Astrocyte of the cerebellum (primary cell): ENCODE measurements around the gene HEPN1.

Experiments used
- DNase-seq: peaks from one replicate; pipeline ENCODE4 v3.0.0-alpha.2; 2011; ENCODE audit warnings: low read depth
- H3K4me3 ChIP-seq: 2 replicates; pipeline ENCODE4 v1.5.1; 2011; ENCODE audit warnings: mild to moderate bottlenecking, low read depth, low read length, moderate library complexity
- CTCF ChIP-seq: IDR thresholded peaks from 2 replicates; pipeline ENCODE4 v1.5.1; 2012; ENCODE audit warnings: low read length, low read depth, moderate library complexity, mild to moderate bottlenecking; ENCODE audit errors: missing control alignments
- in situ Hi-C: cut with HindIII; loops from 2 replicates; pipeline ENCODE4 v1.10.0; 2017; ENCODE audit warnings: low sequenced_read_pairs

HEPN1 gene

DNA sequence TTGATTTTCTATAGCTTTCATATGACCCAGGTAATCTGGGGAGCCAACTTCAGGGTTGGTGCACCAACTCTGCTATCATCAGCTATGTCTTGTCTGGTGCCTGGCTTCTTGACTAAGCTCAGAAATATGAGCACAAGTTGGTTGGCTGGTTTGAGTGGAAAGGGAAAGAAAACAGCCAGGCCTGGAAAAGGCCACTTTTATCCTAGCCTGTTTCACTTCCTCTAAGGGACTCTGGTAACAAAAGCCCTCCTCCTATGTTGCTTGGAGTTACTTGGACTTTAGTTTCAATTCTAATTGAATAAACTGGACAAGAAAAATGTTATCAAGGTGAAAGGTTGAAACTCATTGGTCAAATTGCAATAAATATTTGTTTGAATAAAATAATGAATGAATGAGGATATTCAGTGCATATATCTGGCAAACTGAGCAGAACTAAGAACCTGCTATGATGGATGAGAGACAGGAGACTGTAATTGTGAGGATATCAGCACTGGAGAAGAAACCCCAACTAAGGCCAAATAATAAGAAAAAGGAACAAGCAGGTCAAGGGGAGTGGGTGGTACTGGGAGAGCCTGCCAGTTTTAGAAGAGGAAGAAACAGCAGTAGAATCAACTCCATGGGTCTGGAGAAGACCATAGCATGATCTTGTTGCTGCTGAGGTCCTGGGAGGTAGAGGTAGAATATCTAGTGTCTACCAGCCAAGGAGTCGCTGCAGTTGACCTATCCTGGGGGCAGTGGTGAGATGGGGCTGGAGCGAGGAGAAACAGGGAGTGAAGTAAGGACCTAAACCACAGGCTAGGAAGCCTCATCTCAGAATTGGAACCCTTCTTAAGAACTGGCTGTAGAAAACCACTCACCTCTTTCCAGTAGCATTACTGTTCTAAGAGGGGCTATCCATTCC, 29.6 kb upstream of the HEPN1 start:
- no peak overlapping the region for H3K4me3 ChIP-seq
- no peak for DNase-seq
- in situ Hi-C loops, result no loop called here
- TF ChIP-seq CTCF, result no peak

GRCh38 chr11:124890151-124890550, 28.9 kb upstream of the HEPN1 start:
- no peak for DNase-seq
- no peak for TF ChIP-seq CTCF
- in situ Hi-C loops, result no loop called here
- no peak overlapping the region for H3K4me3 ChIP-seq

DNA sequence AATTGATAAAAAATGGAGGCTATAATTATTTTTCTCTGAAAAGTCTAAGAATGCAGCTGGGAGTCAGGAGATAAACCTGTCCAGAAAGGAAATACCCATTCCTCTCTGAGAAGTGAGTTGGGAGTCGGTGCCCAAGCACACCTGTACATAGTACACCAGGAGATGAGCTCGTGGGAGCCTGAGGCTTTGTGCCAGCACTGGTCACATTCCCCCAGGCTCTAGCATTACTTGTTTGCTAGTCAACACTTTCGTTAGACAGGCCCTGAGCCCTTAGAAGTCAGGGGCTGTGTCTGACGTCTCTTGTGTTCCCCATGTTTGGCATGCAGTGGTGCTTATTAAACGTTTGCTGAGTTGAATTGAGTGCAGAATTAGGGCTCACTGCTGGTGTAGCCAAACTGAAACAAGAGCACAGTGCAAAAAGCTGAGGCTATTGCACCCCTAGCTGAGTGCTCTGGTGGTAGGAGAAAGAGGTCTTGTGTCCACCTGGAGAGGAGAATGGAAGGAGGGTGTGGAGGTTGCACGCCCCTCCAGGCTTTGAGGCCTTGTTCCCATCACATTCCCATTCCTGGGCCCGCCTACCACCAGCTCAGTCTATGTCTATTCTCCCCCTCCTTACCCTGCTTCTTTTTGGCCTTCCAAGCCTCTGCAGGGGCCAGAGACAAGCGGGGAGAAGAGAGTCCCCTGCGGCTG, 28.2 kb upstream of the HEPN1 start:
- DNase-seq, result no peak
- no peak for TF ChIP-seq CTCF
- no peak overlapping the region for H3K4me3 ChIP-seq
- in situ Hi-C loops, result no loop called here

DNA sequence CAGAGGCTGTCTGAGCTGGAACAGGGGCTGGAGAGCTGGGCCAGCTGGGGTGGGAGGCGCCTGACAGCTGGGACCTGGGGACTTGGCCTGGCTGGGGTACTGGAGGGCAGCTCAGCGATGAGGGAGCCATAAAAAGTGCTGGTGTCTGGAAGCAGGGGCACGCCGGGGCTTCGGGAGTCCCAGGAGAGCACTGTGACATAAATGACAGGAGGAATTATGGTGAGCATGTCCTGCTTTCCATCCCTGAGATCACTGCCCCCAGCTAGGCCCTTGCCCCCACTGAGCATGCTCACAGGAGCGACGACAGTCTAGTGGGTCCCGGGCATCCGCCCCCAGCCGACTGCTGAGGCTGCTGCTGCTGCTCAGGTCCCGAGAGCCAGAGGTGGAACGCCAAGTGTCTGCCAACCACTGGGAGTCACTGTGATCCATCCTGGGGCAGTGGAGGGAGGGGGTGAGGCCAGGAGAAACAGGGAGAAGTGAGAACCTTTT, 27.6 kb upstream of the HEPN1 start:
- in situ Hi-C loops, result no loop called here
- no peak overlapping the region for H3K4me3 ChIP-seq
- TF ChIP-seq CTCF, result no peak
- DNase-seq, result no peak

DNA sequence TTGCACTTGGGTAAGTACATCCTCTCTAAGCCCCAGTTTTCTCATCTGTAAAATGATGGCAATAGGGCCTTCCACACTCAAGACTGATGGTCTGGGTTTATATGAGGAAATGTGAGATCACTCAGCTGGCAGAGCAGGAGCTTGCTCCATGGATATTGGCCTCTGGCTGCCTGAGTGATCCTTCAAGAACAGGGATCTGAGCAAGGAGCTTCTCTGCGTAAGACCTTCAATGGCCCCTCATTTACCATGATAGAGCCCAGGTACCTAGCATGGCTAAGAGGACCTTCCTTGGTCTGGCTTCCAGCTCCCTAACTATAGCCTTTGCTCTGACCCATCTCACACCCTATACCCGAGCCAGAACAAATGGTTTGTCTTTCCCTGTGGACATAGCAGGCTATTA, 26.9 kb upstream of the HEPN1 start:
- DNase-seq, result no peak
- H3K4me3 ChIP-seq, result no peak overlapping the region
- TF ChIP-seq CTCF, result no peak
- in situ Hi-C loops, result no loop called here

GRCh38 chr11:124892750-124893454, 26.1 kb upstream of the HEPN1 start:
- no peak for TF ChIP-seq CTCF
- DNase-seq, result no peak
- in situ Hi-C loops, result no loop called here
- no peak overlapping the region for H3K4me3 ChIP-seq
